ENCODE data around the gene IRF3. TPM values are rescaled to one million over a fixed set of nuclear protein-coding genes. Genes with fewer than 3 reads are reported as not detected.
A peak's percentile ranks its signal among the peaks of the same experiment; 100 is the strongest.

IRF3 gene
- total RNA-seq, 1 donor from 2014 or later = 75.9 TPM

DNA sequence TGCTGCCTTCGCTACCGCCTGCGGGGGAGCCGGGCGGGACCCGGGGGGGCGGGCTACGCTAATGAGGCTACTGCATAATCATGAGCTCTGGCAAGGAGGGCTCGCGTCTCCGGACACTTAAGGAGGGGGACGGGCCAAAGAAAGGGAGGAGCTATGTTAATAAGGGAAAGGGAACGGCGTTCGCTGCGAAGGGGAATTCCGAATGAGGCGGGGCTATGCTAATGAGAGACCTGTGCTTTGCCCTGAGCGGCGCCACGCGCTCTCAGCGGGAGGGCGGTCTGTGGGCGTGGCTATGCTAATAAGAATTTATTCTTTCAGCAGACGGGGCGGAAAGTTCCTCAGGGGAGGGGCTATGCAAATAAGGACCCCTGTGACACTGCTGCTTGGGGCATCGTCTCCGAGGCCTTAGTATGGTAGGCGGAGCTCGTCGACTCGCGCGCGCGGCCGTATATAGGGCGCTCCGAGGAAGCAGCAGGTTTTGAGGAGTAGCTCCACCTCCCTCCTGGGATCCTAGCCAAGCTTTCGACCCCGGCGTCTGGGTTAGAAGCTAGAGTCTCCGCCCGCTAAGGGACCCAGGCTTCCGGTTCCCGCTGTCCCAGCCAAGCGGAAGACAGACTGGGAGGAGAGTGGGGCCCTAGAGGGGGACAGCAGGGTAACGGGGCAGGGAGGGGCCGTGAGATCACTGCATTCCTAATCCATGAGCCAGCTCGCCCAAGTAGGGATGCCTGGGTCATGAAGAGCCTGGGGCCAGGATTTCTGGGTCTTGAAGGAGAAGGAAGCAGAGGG lies 25.4 kb downstream of the IRF3 start, which contains the start of gene RRAS:
TSS of gene RRAS (minus strand) at position 31 of the 786 bp plus-strand sequence. CDS start 45 bp downstream, outside the sequence.
- Histone ChIP-seq H3K9me3 (no peaks in the 10 kb centered on the region), H3K36me3 (peaks cover 20% of the 10 kb centered on the region in 2 donors), H3K4me3 (peak within 1 kb of the TSS; percentile 80 to 87), H3K27ac (peak within 1 kb of the TSS; percentile 99 to 100), H3K4me1 (peaks cover 20 to 24% of the 10 kb centered on the region in 2 donors), H3K27me3 (no peaks in the 10 kb centered on the region)
- intact Hi-C loops (cut with DNase I) = loop anchor here (1.0 to 5.0 kb wide), 5 partner anchors 37 to 236 kb away; partner anchors contain the start of genes AKT1S1, PRMT1, RPS11 and TBC1D17
- TF ChIP-seq, protein P1, sequence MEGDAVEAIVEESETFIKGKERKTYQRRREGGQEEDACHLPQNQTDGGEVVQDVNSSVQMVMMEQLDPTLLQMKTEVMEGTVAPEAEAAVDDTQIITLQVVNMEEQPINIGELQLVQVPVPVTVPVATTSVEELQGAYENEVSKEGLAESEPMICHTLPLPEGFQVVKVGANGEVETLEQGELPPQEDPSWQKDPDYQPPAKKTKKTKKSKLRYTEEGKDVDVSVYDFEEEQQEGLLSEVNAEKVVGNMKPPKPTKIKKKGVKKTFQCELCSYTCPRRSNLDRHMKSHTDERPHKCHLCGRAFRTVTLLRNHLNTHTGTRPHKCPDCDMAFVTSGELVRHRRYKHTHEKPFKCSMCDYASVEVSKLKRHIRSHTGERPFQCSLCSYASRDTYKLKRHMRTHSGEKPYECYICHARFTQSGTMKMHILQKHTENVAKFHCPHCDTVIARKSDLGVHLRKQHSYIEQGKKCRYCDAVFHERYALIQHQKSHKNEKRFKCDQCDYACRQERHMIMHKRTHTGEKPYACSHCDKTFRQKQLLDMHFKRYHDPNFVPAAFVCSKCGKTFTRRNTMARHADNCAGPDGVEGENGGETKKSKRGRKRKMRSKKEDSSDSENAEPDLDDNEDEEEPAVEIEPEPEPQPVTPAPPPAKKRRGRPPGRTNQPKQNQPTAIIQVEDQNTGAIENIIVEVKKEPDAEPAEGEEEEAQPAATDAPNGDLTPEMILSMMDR (IDR thresholded peaks at IDR 0.05) = no peak
- peak; percentile 99 to 100 for DNase-seq (ENCODE audit: low spot score in 2 of 2)

GRCh38 chr19:49639401-49640112 lies 26.1 kb downstream of the IRF3 start:
- Histone ChIP-seq H3K4me3 (peak overlapping the region; percentile 80 to 87), H3K27me3 (no peaks in the 10 kb centered on the region), H3K4me1 (peaks cover 20 to 24% of the 10 kb centered on the region in 2 donors), H3K27ac (peak overlapping the region; percentile 99 to 100), H3K36me3 (peaks cover 21 to 23% of the 10 kb centered on the region in 2 donors), H3K9me3 (no peaks in the 10 kb centered on the region)
- DNase-seq (ENCODE audit: low spot score in 2 of 2) = no peak
- intact Hi-C loops (cut with DNase I) = loop anchor here (1.0 to 5.0 kb wide), 5 partner anchors 38 to 237 kb away; partner anchors contain the start of genes AKT1S1, PRMT1, RPS11 and TBC1D17
- TF ChIP-seq, protein P1 (IDR thresholded peaks at IDR 0.05) = no peak

- H3K27me3 ChIP-seq = no peaks in the 10 kb centered on the region
- H3K36me3 ChIP-seq = peaks cover 21 to 23% of the 10 kb centered on the region in 2 donors
- intact Hi-C loops (cut with DNase I) = no loop called here
- TF ChIP-seq, protein P1 (IDR thresholded peaks at IDR 0.05) = no peak
- peak; percentile 78 to 93 for DNase-seq (ENCODE audit: low spot score in 2 of 2)
- no peaks in the 10 kb centered on the region for H3K9me3 ChIP-seq
- peak overlapping the region; percentile 80 to 87 for H3K4me3 ChIP-seq
- peak overlapping the region; percentile 99 to 100 for H3K27ac ChIP-seq
- H3K4me1 ChIP-seq = peaks cover 8 to 15% of the 10 kb centered on the region in 2 donors
These were observed 27.6 kb downstream of the IRF3 start for GRCh38 chr19:49637821-49638738.

DNA sequence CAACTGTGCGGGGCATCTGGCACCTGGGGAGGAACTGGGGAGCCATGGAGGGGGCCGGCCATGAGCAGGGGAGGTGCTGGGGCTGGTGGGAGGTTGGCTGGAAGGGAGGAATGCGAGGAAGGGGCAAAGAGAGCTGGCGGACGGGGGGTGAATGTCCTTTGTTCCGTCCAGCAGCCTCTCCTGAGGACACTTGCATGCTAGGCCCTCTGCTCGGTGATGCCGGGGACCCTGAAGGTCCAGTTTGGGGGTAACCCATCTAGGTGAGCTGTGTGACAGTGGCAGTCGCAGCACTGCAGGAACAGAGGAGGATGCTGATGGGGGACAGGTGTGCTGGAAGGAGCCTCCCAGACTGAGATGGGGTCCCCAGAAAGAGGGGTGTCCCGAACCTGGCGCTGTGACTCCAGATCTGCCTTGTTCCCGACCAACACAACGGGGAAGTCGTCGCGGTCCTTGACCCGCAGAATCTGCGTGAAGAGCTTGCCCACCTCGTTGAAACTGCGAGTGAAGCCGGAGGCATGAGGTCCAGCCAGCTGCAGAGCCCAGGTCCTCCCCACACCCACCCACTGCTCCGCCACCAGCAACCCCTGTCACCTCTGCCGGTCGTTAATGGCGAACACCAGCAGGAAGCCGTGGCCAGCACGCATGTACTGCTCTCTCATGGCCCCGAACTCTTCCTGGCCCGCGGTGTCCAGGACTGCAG lies 29.3 kb downstream of the IRF3 start:
- no peaks in the 10 kb centered on the region for H3K27me3 ChIP-seq
- H3K9me3 ChIP-seq = no peaks in the 10 kb centered on the region
- peaks cover 8 to 9% of the 10 kb centered on the region in 2 donors for H3K4me1 ChIP-seq
- peak overlapping the region; percentile 40 to 100 for H3K27ac ChIP-seq
- TF ChIP-seq, protein P1 (IDR thresholded peaks at IDR 0.05) = no peak
- peaks cover 21 to 23% of the 10 kb centered on the region in 2 donors for H3K36me3 ChIP-seq
- H3K4me3 ChIP-seq = no peak overlapping the region
- intact Hi-C loops (cut with DNase I) = no loop called here
- DNase-seq (ENCODE audit: low spot score in 2 of 2) = no peak
